GM21723 (cell line): ENCODE data around the gene POTEJ.
"Not testable (repeated sequence)": the region's sequence is repeated elsewhere in the genome, so short reads cannot be mapped to it uniquely, and the experiment has no call there.

Experiments
- ATAC-seq: cut with Tn5 transposase; IDR thresholded peaks from one replicate; pipeline ENCODE4 v1.9.1; 2021; ENCODE audit warnings: mild to moderate bottlenecking, moderate library complexity; ENCODE audit not compliant: unreplicated experiment

The POTEJ gene

DNA sequence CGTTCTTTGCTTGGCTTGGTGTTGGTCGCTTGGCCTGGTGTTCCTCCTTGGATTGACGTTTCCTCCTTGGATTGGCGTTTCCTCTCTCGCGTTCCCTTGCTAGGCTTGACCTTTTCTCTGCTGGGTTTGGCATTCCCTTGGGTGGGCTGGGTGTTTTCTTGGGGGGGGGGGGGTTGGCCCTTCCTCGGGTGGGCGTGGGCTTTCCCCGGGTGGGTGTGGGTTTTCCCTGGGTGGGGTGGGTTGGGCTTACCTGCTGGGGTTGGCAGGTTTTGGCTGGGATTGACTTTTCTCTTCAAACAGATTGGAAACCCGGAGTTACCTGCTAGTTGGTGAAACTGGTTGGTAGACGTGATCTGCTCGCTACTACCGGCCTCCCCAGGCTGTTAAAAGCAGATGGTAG, at the start of gene POTEJ:
Gene POTEJ, plus strand, starts transcription at position 301 of the 400 bp plus-strand sequence. Its CDS starts 93 bp downstream, at position 394.
- not testable (repeated sequence) for ATAC-seq

DNA sequence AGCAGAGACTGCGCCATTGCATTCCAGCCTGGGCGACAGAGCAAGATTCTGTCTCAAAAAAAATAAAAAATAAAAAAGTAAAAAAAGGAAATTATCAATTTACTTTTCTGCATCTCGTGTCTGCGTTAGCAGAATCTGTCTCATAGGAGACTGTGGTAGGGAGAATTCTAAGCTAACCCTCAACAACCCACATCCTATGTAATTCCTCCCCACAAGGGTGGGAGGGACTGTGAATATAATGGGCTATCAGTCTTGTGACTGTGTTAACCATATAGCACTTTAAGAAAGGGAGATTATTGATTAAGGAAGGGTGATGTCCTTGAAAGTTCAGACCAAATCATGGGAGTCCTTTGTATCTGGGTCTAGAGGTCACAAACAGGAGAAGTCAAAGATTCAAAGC, 45.1 kb upstream of the POTEJ start:
- ATAC-seq = not testable (repeated sequence)

DNA sequence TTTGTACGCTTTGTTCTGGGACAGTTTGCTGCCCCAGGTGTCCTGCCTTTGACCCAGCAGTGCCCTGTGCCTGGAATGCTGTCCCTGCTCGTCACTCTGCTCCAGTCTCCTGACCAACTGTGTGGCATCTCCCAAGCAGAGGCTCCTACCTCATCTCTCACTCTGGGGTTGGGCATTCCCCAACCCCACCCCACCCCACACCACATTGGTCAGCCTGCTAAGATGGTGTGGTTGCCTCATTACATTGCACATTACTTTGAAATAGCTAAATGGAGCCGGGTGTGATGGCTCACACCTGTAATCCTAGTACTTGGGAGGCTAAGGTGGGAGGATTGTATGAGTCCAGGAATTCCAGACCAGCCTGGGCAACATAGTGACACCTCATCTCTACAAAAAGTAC, 39.3 kb upstream of the POTEJ start:
- not testable (repeated sequence) for ATAC-seq

DNA sequence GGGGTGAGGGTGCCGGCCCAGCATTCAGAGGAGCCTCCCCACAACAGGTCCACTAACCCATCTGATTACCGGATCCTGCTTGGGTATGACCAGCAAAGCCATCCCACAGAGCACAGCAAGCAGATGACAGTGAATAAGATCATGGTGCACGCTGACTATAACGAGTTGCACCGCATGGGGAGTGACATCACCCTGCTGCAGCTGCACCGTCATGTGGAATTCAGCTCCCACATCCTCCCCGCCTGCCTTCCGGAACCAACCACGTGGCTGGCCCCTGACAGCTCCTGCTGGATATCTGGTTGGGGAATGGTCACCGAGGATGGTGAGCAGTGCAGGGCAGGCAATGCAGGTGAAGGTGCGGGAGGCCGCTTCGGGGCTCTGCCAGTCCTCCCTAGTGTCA, 37.0 kb upstream of the POTEJ start:
- not testable (repeated sequence) for ATAC-seq

DNA sequence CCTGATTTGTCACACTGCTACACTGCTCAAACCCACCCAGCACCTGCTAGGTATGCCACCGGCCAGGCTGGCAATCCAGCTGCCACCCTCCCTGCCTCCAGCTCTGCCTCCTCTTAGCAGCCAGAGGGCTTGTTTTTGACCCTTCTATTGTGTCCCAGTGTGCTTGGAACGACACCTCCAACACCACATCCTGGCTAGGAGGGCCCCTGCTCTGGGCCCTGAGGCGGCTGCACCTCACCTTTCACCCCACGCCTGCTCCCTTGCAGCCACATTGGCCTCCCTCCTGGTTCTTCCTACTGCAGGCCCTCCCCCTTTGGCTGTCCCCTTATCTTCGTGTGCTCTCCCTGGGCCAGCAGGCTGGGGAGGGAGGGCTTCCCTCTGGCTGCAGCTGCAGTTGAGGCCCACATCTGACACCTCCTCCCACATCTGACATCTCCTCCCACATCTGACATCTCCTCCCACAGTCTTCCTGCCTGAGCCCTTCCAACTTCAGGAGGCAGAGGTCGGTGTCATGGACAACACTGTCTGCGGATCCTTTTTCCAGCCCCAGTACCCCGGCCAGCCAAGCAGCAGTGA, 34.9 kb upstream of the POTEJ start:
- ATAC-seq = not testable (repeated sequence)

GRCh38 chr2:130577559-130577958, 33.7 kb upstream of the POTEJ start:
- not testable (repeated sequence) for ATAC-seq

DNA sequence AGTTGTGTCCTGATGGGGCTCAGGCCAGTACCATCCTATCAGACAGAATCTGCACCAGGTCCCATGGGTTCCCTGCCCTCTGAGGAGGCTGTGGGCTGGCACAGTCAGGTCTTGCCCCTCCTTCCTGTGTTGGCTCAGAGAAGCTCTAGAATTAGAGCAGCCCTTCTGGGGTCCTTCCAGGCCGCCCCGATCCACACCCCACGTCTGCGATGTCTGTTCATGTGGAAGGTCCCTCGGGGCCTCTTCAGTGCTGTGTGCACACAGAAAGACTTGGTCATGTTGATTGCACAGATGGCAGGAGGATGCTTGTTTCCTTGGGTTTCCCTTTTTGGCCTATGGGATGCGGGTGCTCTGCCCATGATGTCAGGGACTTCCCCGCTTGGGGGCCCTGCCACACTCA, 32.1 kb upstream of the POTEJ start:
- not testable (repeated sequence) for ATAC-seq

- ATAC-seq = not testable (repeated sequence)
Measured at GRCh38 chr2:130581491-130581890, 29.7 kb upstream of the POTEJ start.

GRCh38 chr2:130582970-130583369, 28.3 kb upstream of the POTEJ start:
- not testable (repeated sequence) for ATAC-seq

DNA sequence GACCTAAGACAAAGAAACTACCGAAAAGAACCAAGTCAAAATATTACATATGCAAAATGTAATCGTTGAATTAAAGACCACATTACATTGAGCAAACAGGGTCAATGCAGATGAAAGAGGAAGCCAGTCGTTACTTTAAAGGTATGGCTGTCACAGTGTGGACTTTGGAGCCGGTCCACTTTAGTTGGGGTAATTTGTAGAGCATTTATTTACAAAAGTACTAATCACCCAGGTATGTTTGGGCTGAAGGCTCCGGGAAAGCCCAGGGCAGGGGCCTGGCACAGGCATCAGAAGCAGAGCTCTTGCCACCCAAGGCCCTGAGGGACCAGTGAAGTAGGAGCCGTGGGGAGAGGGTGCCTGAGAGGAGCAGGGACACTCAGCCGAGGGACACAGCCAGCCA, 27.7 kb upstream of the POTEJ start:
- not testable (repeated sequence) for ATAC-seq

DNA sequence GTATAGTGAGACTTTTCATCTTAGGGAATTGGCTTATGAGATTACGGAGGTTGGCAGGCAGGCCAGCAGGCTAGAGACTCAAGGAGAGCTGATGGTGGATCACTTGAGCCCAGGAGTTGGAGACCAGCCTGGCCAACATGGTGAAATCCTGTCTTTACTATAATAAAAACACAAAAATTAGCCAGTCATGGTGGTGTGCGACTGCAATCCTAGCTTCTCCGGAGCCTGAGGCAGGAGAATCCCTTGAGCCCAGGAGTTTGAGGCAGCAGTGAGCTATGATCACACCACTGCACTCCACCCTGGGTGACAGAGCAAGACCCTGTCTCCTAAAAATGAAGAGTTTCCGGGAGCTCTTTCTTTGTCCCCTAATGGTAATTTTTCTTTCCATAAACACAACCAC, 26.5 kb upstream of the POTEJ start:
- ATAC-seq = not testable (repeated sequence)

GRCh38 chr2:130588688-130589458, 22.4 kb upstream of the POTEJ start:
- peak; percentile 79 for ATAC-seq

DNA sequence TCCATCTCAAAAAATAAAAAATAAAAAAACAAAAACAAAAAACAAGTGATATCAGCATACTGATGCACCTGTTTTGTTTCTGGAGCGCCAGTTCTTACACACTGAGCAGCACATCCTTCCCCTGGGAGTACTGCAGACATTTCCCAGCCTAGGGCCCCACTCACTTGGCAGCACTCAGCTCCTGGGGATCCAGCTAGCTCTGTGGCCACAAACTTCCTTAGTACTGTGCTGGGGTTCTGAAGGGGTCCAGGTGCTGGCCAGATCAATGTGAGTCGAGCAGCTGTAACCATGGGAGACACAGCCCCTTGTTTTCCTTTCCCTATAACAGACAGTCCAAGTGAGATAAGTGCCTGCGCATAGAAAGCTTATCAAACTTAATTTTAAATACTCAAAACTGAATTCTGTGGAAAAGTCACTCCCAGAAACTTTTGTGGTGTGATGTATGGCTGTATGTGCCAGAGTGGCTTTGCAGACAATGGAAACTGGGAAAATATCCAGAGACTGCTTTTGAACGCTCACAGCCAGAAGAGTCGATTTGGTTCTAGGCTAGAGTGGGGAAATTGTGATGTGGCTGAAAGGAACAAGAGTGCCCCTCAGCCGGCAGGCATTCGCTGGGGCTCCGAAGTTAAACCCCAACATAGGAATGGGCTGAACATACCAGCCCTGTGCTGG, 20.9 kb upstream of the POTEJ start:
- not testable (repeated sequence) for ATAC-seq

DNA sequence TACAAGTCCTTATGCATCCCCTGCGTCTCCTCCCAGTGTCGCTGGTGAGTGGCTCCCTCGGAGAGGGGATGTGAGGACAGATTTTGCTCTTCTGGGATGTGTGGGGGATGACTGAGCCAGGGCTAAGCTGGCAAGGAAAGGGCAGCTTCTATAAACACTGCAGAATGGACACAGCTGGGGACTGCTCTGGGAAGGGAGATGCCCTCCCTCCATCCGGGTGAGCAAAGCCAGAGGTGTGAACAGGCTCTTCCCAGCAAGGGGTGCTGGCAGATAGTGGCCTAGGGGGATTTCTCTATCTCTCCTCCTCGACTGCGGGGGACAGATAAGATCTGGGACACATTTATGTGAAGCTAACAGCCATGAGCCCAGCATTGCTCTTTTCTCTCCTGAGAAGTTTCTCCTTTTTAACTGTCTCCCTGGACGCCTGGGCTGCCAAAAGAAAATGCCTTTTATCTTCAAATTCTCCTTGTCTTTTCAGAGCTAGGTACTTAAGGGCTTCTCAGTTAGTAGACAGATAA, 20.3 kb upstream of the POTEJ start:
- not testable (repeated sequence) for ATAC-seq

- ATAC-seq = not testable (repeated sequence)
Measured at GRCh38 chr2:130592791-130593414, 18.3 kb upstream of the POTEJ start.

GRCh38 chr2:130594011-130594410, 17.2 kb upstream of the POTEJ start:
- not testable (repeated sequence) for ATAC-seq

- not testable (repeated sequence) for ATAC-seq
Measured at GRCh38 chr2:130596757-130597156, 14.5 kb upstream of the POTEJ start.

DNA sequence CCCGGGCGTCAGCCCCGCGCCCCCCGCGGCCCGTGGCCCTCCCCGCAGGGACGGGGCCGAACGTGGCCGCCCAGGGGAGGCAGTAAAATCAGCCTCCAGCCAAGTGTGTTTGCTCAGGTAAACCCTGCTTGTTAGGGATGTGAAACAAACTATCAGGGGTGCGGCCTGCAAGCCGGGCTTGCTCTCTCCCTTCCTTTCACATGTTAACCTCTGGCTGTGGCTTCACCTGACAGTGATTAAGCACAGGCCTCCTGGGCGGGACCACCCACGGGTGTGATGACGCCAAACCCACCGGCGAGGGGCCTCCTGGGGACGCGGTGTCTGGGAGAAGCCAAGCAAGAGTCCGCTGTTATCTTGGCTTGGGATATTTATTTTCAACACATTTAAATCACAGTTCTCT, 13.2 kb upstream of the POTEJ start:
- ATAC-seq = not testable (repeated sequence)

DNA sequence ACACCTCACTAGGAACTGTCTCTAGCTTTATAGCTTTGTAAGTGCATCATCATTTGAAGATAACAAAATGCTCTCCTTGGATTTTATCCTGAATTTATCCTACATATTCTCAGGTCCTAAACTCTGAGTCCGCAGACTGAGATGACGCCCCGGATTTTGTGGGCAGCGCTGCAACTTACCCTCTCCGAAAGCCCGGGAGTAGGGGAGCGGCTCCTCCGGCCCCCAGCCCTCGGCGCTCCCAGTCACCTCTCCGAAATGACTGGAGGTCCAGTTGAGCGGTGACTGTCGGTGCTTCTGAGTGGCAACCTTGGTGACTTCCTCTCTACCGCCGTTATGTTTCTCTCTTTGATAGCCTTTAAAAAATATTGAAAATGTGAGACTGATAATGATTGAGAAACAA, 12.8 kb upstream of the POTEJ start:
- not testable (repeated sequence) for ATAC-seq

DNA sequence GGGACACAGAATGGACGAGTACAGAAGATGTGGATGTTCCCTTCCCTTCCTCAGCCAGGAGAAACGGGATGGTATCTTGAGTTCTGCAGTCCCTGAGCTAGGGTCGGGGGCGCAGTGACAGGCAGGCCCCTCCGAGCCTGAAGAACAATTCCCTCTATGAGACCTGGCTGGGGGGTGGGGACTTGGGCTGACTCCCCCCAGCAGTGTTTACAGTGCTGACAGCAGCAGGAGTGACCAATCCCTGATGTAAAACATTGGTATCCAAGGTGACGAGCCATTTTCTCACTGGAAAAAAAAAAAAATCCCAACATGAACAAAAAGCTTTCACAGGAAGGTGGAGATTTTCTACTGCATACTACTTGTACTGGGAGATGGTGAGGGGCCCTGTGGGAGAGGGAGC, 11.8 kb upstream of the POTEJ start, which contains the start of gene CFC1:
Gene CFC1, minus strand, starts transcription at position 183 of the 400 bp plus-strand sequence. CDS start 288 bp downstream, outside the sequence.
- ATAC-seq = not testable (repeated sequence)

DNA sequence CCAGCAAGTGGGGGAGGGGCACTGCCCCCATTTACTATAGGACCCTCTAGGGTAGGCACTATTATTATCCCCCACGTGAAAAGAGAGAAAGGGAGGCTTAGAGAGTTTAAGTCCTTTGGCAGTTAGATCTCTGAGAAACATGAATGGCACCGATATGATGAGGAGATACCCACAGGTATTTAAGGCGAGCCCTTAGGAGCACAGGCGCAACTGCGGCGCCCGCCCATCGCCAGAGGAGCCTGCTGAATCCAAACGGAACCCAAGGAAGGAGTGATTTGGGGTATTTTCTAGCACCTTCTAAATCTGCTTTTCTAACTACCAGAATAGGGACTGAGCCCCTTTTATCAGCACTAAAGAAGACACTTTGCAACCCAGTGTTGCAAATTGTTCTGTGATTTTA, 11.3 kb upstream of the POTEJ start:
- ATAC-seq = not testable (repeated sequence)
